Esophagus squamous epithelium (tissue), 4 donors: Measurements from ENCODE around the gene ZNF672.

Experiments used
- POLR2A ChIP-seq, 4 donors: fragments of 450-650 bp; IDR thresholded peaks; one replicate each; pipeline ENCODE4 v1.6.1; 2017; ENCODE audit warnings: antibody characterized with exemption in 4 of 4, mild to moderate bottlenecking in 4 of 4, moderate library complexity in 3 of 4
- TF ChIP-seq, protein P1 (sequence below), 6 experiments: fragments of 450-650 bp in 4 of 6; fragments of 200-600 bp in 2 of 6; sonication (generic) in 2 of 6; IDR thresholded peaks; one replicate each; pipeline ENCODE4 v1.5.1; 2016 to 2019; ENCODE audit warnings: antibody characterized with exemption in 6 of 6, mild to moderate bottlenecking in 4 of 6, moderate library complexity in 4 of 6

DNA sequence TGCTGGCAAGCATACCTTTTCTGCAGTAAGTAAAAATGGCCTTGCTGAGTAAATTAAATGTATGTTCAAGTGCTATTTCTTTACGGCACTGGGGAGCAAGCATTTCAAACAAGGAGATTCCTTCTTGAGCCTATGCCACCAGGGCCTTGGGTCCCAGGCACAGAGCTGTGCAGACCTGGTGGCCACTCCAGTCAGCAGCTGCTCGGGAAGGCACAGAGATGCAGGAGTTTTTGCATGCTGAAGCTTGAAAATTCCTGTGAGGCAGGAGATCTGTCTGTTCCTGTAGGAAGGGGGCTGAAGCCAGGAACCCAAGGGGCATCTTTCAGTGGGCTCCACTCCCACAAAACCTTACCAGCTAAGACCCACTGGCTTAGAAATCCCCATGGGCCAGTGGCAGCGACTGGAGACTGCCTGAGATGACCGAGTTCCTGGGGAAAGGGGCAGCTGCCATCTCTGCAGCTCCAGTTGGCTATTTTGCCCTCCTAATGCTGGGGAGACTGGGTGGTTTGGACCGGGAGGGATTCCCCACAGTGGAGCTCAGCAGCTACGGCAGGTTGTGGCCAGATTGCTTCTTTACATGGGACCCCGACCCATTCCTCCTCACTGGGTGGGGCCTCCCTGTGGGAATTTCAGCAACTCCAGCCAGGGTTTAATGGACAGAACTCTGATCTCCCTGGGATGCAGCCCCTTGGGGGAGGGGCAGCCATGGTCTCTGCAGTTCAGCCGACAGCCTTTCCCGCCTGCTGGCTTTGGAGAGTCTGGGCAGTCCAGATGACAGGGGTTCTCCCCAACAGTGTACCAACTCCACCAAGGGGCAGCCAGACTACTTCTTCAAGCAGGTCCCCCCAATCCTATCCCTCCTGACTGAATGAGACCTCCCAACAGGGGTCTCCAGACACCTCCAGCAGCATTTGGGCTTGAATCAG lies 59.7 kb downstream of the ZNF672 start:
- TF ChIP-seq, protein P1, sequence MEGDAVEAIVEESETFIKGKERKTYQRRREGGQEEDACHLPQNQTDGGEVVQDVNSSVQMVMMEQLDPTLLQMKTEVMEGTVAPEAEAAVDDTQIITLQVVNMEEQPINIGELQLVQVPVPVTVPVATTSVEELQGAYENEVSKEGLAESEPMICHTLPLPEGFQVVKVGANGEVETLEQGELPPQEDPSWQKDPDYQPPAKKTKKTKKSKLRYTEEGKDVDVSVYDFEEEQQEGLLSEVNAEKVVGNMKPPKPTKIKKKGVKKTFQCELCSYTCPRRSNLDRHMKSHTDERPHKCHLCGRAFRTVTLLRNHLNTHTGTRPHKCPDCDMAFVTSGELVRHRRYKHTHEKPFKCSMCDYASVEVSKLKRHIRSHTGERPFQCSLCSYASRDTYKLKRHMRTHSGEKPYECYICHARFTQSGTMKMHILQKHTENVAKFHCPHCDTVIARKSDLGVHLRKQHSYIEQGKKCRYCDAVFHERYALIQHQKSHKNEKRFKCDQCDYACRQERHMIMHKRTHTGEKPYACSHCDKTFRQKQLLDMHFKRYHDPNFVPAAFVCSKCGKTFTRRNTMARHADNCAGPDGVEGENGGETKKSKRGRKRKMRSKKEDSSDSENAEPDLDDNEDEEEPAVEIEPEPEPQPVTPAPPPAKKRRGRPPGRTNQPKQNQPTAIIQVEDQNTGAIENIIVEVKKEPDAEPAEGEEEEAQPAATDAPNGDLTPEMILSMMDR (IDR thresholded peaks at IDR 0.05), result no peak
- TF ChIP-seq POLR2A (IDR thresholded peaks at IDR 0.05), result no peak
